IPS-20b (cell line): ENCODE measurements around the gene SLC35F5.
"Not testable (repeated sequence)": the region's sequence is repeated elsewhere in the genome, so short reads cannot be mapped to it uniquely, and the experiment has no call there.

Source experiments
- H3K27ac ChIP-seq: one replicate; pipeline ENCODE4 v1.5.1; 2013; ENCODE audit warnings: low read length
- H3K27me3 ChIP-seq: 2 replicates; pipeline ENCODE4 v1.6.1; 2013; ENCODE audit warnings: mild to moderate bottlenecking, low read length, inconsistent platforms; ENCODE audit not compliant: insufficient read depth
- H3K36me3 ChIP-seq: 2 replicates; pipeline ENCODE4 v1.6.1; 2013; ENCODE audit warnings: low read depth, mild to moderate bottlenecking, inconsistent platforms, low read length, moderate library complexity; ENCODE audit not compliant: insufficient read depth
- H3K4me1 ChIP-seq: 2 replicates; pipeline ENCODE4 v1.6.1; 2013; ENCODE audit warnings: mild to moderate bottlenecking, control low read depth, inconsistent platforms, low read length, moderate library complexity; ENCODE audit not compliant: insufficient read depth
- H3K4me3 ChIP-seq: 2 replicates; pipeline ENCODE4 v1.5.1; 2013; ENCODE audit warnings: mild to moderate bottlenecking, low read length, inconsistent platforms
- H3K9ac ChIP-seq: 2 replicates; pipeline ENCODE4 v1.6.1; 2013; ENCODE audit warnings: low read depth, mild to moderate bottlenecking, inconsistent platforms, low read length, moderate library complexity
- H3K9me3 ChIP-seq: 2 replicates; pipeline ENCODE4 v1.6.1; 2013; ENCODE audit warnings: mild to moderate bottlenecking, low read depth, low read length, inconsistent platforms; ENCODE audit not compliant: insufficient read depth

SLC35F5 gene

DNA sequence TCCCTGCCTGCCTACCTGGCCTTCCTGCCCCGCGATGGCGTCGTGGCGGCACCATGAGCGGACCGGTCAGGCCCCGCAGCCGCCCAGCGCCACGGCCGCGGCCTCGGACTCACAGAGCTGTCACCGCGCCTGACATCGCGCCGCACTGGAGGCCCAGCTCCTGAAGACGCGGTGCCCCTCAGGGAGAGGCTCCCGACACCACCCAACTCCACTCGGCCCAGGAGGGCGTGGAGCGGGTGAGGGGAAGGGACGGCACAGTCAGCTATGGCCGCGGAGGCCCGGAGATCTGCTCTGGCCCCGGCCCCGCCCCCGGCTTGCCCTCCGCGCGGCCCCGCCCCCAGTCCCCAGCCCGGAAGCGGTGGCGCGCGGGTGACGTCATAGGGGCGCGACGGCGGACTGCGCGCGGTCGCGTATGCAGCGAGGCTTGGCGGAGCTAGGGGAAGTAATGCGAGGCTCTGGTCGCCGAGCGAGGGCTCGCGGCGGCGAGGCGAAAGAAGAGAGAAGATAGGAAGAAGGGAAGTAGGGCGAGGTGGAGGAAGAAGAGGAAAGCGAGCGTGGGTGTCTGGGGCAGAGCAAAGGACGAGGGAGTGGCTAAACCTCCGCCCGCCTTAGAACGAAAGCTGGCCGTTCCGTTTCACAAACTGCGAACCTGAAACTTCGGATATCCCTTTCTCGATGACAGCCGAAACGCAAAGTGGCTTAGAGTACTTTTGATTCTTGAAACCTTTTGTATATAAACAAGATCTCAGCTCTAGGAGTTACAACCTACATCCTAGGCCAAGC lies at the start of gene SLC35F5:
TSS of gene SLC35F5 (minus strand) at position 288 of the 783 bp plus-strand sequence. CDS start at position 55, 233 bp downstream.
- 0 out of 2 replicates have a peak, but pooled peaks cover 4% of the 10 kb centered on the region for H3K36me3 ChIP-seq
- peaks cover 5% of the 10 kb centered on the region; the same call in 1 of the 2 replicates for H3K4me1 ChIP-seq
- H3K27me3 ChIP-seq, result no peaks in the 10 kb centered on the region
- H3K27ac ChIP-seq, result no peak within 1 kb of the TSS
- H3K9ac ChIP-seq, result peak within 1 kb of the TSS; percentile 88
- H3K4me3 ChIP-seq, result peak within 1 kb of the TSS; percentile 85
- H3K9me3 ChIP-seq, result no peaks in the 10 kb centered on the region

DNA sequence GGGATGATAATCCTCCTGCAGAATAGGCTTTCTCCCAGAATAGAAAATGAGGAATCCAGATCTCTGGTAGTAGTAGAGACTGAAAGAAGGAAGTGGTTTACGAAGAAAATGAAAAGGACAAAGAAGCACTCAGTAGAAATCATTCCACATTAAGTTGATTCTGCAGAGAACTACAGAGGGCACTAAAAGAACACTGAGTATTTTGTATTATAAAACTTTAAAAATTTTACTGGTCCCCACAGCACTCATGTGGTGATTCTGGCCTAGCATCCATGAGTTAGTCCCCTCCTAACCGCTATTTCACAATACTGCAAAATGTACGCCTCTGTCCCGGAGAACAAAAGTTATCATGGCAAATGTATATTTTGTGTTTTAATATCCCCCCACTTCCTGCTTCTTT lies 42.9 kb upstream of the SLC35F5 start:
- H3K9ac ChIP-seq, result no peak overlapping the region
- no peak overlapping the region for H3K4me3 ChIP-seq
- no peaks in the 10 kb centered on the region for H3K9me3 ChIP-seq
- H3K27me3 ChIP-seq, result no peaks in the 10 kb centered on the region
- H3K36me3 ChIP-seq, result no peaks in the 10 kb centered on the region
- no peak overlapping the region for H3K27ac ChIP-seq
- peaks cover 4% of the 10 kb centered on the region; the same call in 1 of the 2 replicates for H3K4me1 ChIP-seq

GRCh38 chr2:113797237-113797636 lies 40.8 kb upstream of the SLC35F5 start:
- H3K9me3 ChIP-seq, result no peaks in the 10 kb centered on the region
- H3K27me3 ChIP-seq, result no peaks in the 10 kb centered on the region
- H3K4me1 ChIP-seq, result peaks cover 2% of the 10 kb centered on the region; the same call in 1 of the 2 replicates
- H3K27ac ChIP-seq, result no peak overlapping the region
- no peak overlapping the region for H3K4me3 ChIP-seq
- H3K36me3 ChIP-seq, result no peaks in the 10 kb centered on the region
- H3K9ac ChIP-seq, result no peak overlapping the region

- Histone ChIP-seq H3K9me3 (no peaks in the 10 kb centered on the region), H3K4me1 (no peaks in the 10 kb centered on the region), H3K27ac (no peak overlapping the region), H3K36me3 (no peaks in the 10 kb centered on the region), H3K27me3 (no peaks in the 10 kb centered on the region), H3K9ac (no peak overlapping the region), H3K4me3 (no peak overlapping the region)
Measured at GRCh38 chr2:113796592-113797175, 40.2 kb upstream of the SLC35F5 start.

DNA sequence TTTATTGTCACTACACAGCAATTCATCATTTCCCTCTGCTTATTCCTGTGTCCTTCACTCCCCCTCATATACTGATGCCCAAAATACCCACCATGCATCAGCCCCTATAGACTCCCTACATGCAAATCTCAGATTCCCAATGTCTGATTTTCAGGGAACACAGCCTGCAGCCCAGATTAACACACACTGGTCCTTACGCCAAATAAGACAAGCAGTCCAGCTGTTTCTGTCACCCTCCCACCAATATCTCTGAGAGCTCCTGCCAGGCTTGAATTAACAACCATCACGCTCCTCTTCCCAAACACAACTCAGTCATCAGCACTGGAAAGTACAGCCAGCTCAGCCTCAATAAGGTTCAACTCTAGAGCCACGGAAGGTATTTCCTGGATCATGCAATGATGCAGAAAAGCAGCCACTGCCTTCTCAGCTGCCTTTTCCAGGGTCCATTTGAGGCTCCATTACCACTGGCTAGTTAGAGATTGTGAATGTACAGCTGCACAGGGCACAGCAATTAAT lies 39.0 kb upstream of the SLC35F5 start:
- no peak overlapping the region for H3K4me3 ChIP-seq
- no peaks in the 10 kb centered on the region for H3K9me3 ChIP-seq
- no peaks in the 10 kb centered on the region for H3K27me3 ChIP-seq
- no peak overlapping the region for H3K27ac ChIP-seq
- no peak overlapping the region; the same call in 1 of the 2 replicates for H3K9ac ChIP-seq
- H3K4me1 ChIP-seq, result no peaks in the 10 kb centered on the region
- H3K36me3 ChIP-seq, result no peaks in the 10 kb centered on the region

GRCh38 chr2:113791697-113792590 lies 35.5 kb upstream of the SLC35F5 start:
- Histone ChIP-seq H3K4me3 (no peak overlapping the region), H3K27ac (no peak overlapping the region), H3K36me3 (no peaks in the 10 kb centered on the region), H3K4me1 (no peaks in the 10 kb centered on the region), H3K9ac (no peak overlapping the region), H3K27me3 (no peaks in the 10 kb centered on the region), H3K9me3 (no peaks in the 10 kb centered on the region)

DNA sequence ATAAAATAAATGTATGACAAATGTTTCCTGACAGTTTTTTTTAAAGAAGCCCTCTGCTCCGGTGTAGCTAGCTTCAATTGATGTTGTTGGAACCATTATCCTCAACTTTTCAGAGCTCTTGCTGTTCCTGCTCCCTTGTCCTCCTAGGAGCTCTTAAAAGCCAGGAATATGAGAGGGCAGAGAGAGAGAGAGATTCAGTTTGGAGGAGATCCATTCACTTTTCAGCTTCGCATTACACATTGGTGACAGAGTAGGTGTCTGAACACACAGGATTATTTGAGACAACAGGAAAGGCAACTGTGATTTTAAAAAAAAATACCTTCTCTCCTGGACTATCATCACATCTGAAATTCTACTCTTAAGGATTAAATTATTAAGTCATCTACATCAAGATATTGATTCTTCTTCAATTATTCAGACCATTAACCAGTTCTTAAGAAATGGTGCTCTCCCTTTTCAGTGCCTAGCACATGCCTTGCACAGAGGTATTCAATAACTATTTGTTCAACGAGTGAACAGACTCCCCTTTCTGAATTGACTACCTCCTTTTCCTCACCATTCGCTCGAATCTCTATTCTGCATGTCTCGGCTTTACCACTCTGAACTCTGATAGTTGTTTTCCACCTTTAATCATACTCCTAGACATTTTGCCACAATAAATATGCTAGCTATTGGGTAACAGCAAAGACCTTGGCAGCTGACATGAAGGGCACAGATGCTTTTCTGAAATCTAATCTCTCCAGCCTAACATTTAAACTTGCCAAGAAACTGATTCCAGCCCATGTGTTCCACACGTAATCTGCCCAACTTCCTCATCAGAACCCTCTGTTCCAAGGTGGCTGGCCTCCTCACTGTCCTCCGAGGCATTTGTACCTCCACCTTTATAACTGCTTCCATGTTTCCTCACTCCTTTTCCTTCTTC lies 28.6 kb upstream of the SLC35F5 start:
- no peaks in the 10 kb centered on the region for H3K9me3 ChIP-seq
- no peak overlapping the region for H3K9ac ChIP-seq
- no peak overlapping the region for H3K27ac ChIP-seq
- H3K36me3 ChIP-seq, result no peaks in the 10 kb centered on the region
- H3K4me1 ChIP-seq, result no peaks in the 10 kb centered on the region
- H3K4me3 ChIP-seq, result no peak overlapping the region
- H3K27me3 ChIP-seq, result no peaks in the 10 kb centered on the region

DNA sequence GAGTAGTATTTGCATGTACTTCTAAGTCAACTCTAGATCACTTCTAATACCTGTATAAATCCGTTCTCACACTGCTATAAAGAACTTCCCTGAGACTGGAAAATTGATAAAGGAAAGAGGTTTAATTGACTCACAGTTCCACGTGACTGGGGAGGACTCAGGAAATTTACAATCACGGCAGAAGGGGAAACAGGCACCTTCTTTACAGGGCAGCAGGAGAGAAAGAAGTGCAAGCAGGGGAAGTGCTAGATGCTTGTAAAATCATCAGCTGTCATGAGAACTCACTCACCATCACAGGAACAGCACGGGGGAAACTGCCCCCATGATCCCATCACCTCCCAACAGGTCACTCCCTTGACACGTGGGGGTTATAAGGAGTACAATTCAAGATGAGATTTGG lies 24.0 kb upstream of the SLC35F5 start:
- H3K27ac ChIP-seq, result no peak overlapping the region
- H3K4me3 ChIP-seq, result no peak overlapping the region
- no peaks in the 10 kb centered on the region for H3K4me1 ChIP-seq
- no peaks in the 10 kb centered on the region for H3K27me3 ChIP-seq
- no peak overlapping the region for H3K9ac ChIP-seq
- no peaks in the 10 kb centered on the region for H3K36me3 ChIP-seq
- H3K9me3 ChIP-seq, result no peaks in the 10 kb centered on the region

DNA sequence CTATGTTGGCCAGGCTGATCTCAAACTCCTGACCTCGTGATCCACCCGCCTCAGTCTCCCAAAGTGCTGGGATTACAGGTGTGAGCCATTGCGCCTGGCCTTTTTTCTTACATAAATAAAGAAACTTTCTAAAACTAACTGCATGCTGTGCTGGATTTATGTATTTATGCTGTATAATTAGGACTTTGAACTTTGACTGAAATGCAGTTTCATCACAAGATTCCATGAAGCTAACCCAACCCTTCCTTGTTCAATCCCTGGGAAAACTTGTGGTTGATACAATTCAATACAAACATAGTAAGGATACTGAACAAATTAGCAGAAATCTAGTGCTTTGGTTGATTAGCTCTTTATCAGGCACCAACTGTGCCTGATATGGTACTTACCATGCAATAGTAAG lies 20.9 kb upstream of the SLC35F5 start:
- H3K27ac ChIP-seq, result no peak overlapping the region
- H3K4me1 ChIP-seq, result no peaks in the 10 kb centered on the region
- no peaks in the 10 kb centered on the region for H3K27me3 ChIP-seq
- no peaks in the 10 kb centered on the region for H3K9me3 ChIP-seq
- H3K36me3 ChIP-seq, result no peaks in the 10 kb centered on the region
- H3K9ac ChIP-seq, result no peak overlapping the region
- H3K4me3 ChIP-seq, result no peak overlapping the region

- H3K4me3 ChIP-seq, result no peak overlapping the region
- H3K27ac ChIP-seq, result no peak overlapping the region
- H3K9ac ChIP-seq, result no peak overlapping the region
- no peaks in the 10 kb centered on the region for H3K27me3 ChIP-seq
- no peaks in the 10 kb centered on the region for H3K4me1 ChIP-seq
- no peaks in the 10 kb centered on the region for H3K36me3 ChIP-seq
- H3K9me3 ChIP-seq, result no peaks in the 10 kb centered on the region
Measured at GRCh38 chr2:113776949-113777348, 20.5 kb upstream of the SLC35F5 start.

DNA sequence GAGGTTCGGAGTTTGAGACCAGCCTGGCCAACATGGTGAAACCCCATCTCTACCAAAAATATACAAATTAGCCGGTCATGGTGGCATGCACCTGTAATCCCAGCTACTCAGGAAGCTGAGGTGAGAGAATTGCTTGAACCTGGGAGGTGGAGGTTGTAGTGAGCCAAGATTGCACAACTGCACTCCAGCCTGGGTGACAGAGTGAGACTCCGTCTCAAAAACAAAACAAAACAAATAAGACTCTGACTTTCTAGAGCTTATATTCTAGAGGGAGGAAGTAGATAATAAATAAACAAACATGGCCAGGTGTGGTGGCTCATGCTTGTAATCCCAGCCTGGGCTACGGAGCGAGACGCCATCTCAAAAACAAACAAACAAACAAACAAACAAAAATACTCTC lies 18.2 kb upstream of the SLC35F5 start:
- not testable (repeated sequence) for H3K9me3 ChIP-seq, H3K36me3 ChIP-seq, H3K27me3 ChIP-seq, H3K4me1 ChIP-seq, H3K9ac ChIP-seq, H3K4me3 ChIP-seq, H3K27ac ChIP-seq
